ENCODE data around the gene ANGPTL2.

ANGPTL2 gene

DNA sequence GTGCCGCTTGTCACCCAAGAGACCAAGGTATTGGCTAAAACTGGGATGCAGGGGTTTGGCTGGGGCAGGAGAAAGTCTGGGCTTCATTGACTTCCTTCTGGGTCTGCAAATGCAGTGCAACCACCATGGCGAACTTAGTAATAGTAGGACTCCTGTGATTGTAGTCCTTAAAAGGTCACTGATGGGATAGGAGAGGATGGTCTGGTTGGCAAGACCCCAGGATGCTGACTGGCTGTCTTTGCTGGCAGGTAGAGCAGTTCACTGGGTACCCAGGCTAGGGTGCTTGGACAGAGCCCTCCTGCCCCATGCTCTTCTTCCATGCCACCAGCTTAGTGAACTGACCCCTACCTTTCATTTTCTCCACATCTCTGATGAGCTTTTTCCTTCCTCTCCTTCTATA lies 37.2 kb downstream of the ANGPTL2 start:
- no peak overlapping the region for H3K4me2 ChIP-seq (ENCODE audit: low read length)
- no peaks in the 10 kb centered on the region for H3K79me2 ChIP-seq (ENCODE audit: insufficient read depth, low read length)
- H3K9ac ChIP-seq (ENCODE audit: low read length), result no peak overlapping the region
- H3K9me2 ChIP-seq (ENCODE audit: low read depth, low read length), result no peaks in the 10 kb centered on the region
- TF ChIP-seq, protein P1, sequence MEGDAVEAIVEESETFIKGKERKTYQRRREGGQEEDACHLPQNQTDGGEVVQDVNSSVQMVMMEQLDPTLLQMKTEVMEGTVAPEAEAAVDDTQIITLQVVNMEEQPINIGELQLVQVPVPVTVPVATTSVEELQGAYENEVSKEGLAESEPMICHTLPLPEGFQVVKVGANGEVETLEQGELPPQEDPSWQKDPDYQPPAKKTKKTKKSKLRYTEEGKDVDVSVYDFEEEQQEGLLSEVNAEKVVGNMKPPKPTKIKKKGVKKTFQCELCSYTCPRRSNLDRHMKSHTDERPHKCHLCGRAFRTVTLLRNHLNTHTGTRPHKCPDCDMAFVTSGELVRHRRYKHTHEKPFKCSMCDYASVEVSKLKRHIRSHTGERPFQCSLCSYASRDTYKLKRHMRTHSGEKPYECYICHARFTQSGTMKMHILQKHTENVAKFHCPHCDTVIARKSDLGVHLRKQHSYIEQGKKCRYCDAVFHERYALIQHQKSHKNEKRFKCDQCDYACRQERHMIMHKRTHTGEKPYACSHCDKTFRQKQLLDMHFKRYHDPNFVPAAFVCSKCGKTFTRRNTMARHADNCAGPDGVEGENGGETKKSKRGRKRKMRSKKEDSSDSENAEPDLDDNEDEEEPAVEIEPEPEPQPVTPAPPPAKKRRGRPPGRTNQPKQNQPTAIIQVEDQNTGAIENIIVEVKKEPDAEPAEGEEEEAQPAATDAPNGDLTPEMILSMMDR (IDR thresholded peaks at IDR 0.05; ENCODE audit: low read length), result no peak
- no peak for TF ChIP-seq EZH2 (IDR thresholded peaks at IDR 0.05; ENCODE audit: borderline replicate concordance, low read length)
- no peaks in the 10 kb centered on the region for H3K36me3 ChIP-seq (ENCODE audit: insufficient read depth, low read length)
- no peaks in the 10 kb centered on the region for H3K27me3 ChIP-seq (ENCODE audit: insufficient read depth, low read length)
- H2AFZ ChIP-seq (ENCODE audit: low read length), result no peak overlapping the region
- H3F3A ChIP-seq (ENCODE audit: insufficient read depth, low read length), result no peaks in the 10 kb centered on the region
- H3K27ac ChIP-seq (ENCODE audit: low read depth, low read length, poor library complexity, severe bottlenecking), result no peak overlapping the region
- H3K4me3 ChIP-seq (ENCODE audit: low read depth, low read length, poor library complexity, severe bottlenecking), result no peak overlapping the region
- no peaks in the 10 kb centered on the region for H3K4me1 ChIP-seq (ENCODE audit: insufficient read depth, low read length, severe bottlenecking)
- H3K9me3 ChIP-seq (ENCODE audit: low read length), result no peaks in the 10 kb centered on the region
- no peaks in the 10 kb centered on the region for H4K20me1 ChIP-seq (ENCODE audit: insufficient read depth, low read length)

DNA sequence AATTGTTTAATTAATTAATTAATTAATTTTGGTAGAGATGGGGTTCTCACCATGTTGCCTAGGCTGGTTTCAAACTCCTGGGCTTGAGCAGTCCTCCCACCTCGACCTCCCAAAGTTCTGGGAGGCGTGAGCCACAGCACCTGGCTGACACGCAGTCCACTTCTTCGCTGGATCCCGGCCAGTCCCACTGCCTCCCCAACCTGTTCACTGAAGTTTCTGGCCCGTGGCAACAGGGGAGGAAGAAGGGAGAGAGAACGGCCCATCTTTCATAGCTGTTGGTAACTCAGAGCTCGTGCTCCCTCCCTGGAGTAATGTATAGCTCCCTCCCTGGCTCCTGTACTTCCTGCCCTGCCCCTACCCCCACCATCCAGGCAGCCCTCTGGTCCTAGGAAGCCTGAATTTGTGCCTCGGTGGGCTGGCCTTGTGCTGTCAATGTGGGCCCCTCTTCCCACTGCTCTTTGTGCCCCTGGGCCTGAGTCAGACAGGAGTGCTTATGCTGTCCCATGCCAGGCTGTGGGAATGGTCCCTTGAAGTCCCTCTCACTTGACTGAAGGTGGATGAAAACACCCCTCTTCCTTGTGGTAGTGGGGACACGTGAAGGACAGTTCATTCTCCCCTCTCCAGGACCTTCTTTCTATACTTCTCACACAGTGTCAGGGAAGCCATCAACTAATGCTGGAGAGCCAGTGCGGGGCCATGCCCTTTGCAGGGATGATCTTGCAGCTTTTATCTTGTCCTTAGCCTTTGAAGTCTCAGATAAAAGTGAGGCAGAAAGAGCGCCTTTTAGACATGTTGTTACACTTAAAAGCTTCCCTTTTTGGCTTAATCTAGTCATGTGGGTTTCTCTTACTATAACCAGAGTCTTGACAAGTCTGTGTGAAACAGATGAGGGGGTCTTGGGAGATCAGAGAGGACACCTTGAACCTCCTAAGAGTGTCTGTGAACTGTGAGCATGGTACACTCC lies 38.1 kb downstream of the ANGPTL2 start:
- Histone ChIP-seq H3K9ac (ENCODE audit: low read length) (no peak overlapping the region), H3K27me3 (ENCODE audit: insufficient read depth, low read length) (no peaks in the 10 kb centered on the region), H4K20me1 (ENCODE audit: insufficient read depth, low read length) (no peaks in the 10 kb centered on the region), H3K9me3 (ENCODE audit: low read length) (no peaks in the 10 kb centered on the region), H3K27ac (ENCODE audit: low read depth, low read length, poor library complexity, severe bottlenecking) (no peak overlapping the region), H3K4me1 (ENCODE audit: insufficient read depth, low read length, severe bottlenecking) (no peaks in the 10 kb centered on the region), H3K79me2 (ENCODE audit: insufficient read depth, low read length) (no peaks in the 10 kb centered on the region), H3K36me3 (ENCODE audit: insufficient read depth, low read length) (no peaks in the 10 kb centered on the region), H3K4me2 (ENCODE audit: low read length) (no peak overlapping the region), H3K4me3 (ENCODE audit: low read depth, low read length, poor library complexity, severe bottlenecking) (no peak overlapping the region), H2AFZ (ENCODE audit: low read length) (no peak overlapping the region), H3K9me2 (ENCODE audit: low read depth, low read length) (no peaks in the 10 kb centered on the region), H3F3A (ENCODE audit: insufficient read depth, low read length) (no peaks in the 10 kb centered on the region)
- TF ChIP-seq EZH2 (IDR thresholded peaks at IDR 0.05; ENCODE audit: borderline replicate concordance, low read length), result no peak
- TF ChIP-seq, protein P1 (IDR thresholded peaks at IDR 0.05; ENCODE audit: low read length), result no peak

DNA sequence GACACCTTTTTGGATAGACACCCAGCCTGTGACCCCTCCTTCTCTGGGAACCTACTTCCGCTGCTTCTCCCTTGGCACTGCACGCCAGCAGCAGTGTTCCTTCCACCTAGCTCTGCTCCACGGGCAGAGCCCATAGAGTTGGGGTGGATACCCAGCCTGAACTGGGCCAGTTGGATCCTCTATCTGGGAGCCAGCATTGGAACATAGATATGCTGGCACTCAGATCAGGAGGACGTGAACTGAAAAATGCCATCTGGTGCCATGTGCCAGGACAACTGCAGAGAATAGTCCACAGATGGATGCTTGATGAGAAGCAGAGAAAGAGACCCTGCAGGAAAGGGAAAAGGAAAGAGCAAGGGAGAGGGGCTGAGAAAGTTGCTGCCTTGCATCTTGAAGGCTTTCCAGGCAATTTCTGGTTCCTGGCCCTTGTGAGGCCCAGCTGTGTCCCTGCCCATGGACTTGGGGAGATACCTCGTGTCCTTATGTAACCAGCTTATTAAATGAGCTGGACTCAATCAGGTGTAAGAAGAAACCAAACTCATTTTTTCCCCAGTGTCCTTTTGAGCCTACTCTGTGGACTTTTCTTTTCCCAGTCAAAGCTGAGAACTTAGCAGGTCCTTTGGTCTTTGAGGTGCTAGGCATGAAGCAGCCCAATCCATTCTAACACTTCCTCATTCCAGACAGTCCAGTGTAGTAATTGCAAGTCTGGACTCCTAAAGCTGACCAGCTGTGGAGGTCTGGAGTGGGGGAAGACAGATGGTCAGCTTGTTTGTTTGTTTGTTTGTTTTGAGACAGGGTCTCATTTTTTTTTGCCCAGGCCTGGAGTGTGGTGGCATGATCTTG lies 39.1 kb downstream of the ANGPTL2 start:
- Histone ChIP-seq H3F3A (ENCODE audit: insufficient read depth, low read length) (no peaks in the 10 kb centered on the region), H3K9ac (ENCODE audit: low read length) (no peak overlapping the region), H3K27me3 (ENCODE audit: insufficient read depth, low read length) (no peaks in the 10 kb centered on the region), H3K4me2 (ENCODE audit: low read length) (no peak overlapping the region), H3K4me1 (ENCODE audit: insufficient read depth, low read length, severe bottlenecking) (no peaks in the 10 kb centered on the region), H2AFZ (ENCODE audit: low read length) (no peak overlapping the region), H4K20me1 (ENCODE audit: insufficient read depth, low read length) (no peaks in the 10 kb centered on the region), H3K27ac (ENCODE audit: low read depth, low read length, poor library complexity, severe bottlenecking) (no peak overlapping the region), H3K4me3 (ENCODE audit: low read depth, low read length, poor library complexity, severe bottlenecking) (no peak overlapping the region), H3K9me2 (ENCODE audit: low read depth, low read length) (no peaks in the 10 kb centered on the region), H3K79me2 (ENCODE audit: insufficient read depth, low read length) (no peaks in the 10 kb centered on the region), H3K9me3 (ENCODE audit: low read length) (no peaks in the 10 kb centered on the region), H3K36me3 (ENCODE audit: insufficient read depth, low read length) (no peaks in the 10 kb centered on the region)
- TF ChIP-seq, protein P1 (IDR thresholded peaks at IDR 0.05; ENCODE audit: low read length), result no peak
- TF ChIP-seq EZH2 (IDR thresholded peaks at IDR 0.05; ENCODE audit: borderline replicate concordance, low read length), result no peak
